Measurements from ENCODE around the gene LRRC61. TPM values are rescaled to one million over a fixed set of nuclear protein-coding genes. Genes with fewer than 3 reads are reported as not detected.

LRRC61 gene
- polyA plus RNA-seq, 1 donor (not counting 4 experiments of a cell fraction or from before 2014, with no cell fraction given): 1.0 TPM

- H3K27ac ChIP-seq (ENCODE audit: control insufficient read depth, insufficient read depth, low read length): no peak overlapping the region
Measured at GRCh38 chr7:150355666-150356059, 32.5 kb downstream of the LRRC61 start.

GRCh38 chr7:150356265-150356897 lies 33.2 kb downstream of the LRRC61 start:
- no peak overlapping the region for H2AFZ ChIP-seq (ENCODE audit: control insufficient read depth, low read length)

More at GRCh38 chr7:150355666-150356059, 32.5 kb downstream of the LRRC61 start:
- H3K27me3 ChIP-seq (ENCODE audit: control insufficient read depth, extremely low read depth, insufficient read depth, low read length): no peaks in the 10 kb centered on the region
- dilution Hi-C loops (cut with MboI; ENCODE audit: extremely low pct_ligation_motif_present, low sequenced_read_pairs): no loop called here
- no peaks in the 10 kb centered on the region for H3K36me3 ChIP-seq (ENCODE audit: control insufficient read depth in 2 of 2, extremely low read depth in 1 of 2, insufficient read depth in 2 of 2, low read length in 2 of 2)
- no peaks in the 10 kb centered on the region for H4K20me1 ChIP-seq (ENCODE audit: control insufficient read depth, extremely low read depth, insufficient read depth, low read length)
- H3K79me2 ChIP-seq (ENCODE audit: control insufficient read depth, insufficient read depth, low read length): no peaks in the 10 kb centered on the region
- DNase-seq (ENCODE audit: low read depth, low spot score) (no peak), FAIRE-seq (no peak)
- no peaks in the 10 kb centered on the region for H3K9me1 ChIP-seq (ENCODE audit: control insufficient read depth, extremely low read depth, insufficient read depth, low read length)
- no peak overlapping the region for H2AFZ ChIP-seq (ENCODE audit: control insufficient read depth, low read length)
- no peaks in the 10 kb centered on the region for H3K9me3 ChIP-seq (ENCODE audit: control insufficient read depth, low read depth, low read length)
- no peak overlapping the region for H3K4me2 ChIP-seq (ENCODE audit: control insufficient read depth, extremely low read depth, insufficient read depth, low read depth, low read length)
- no peaks in the 10 kb centered on the region for H3K4me1 ChIP-seq (ENCODE audit: control insufficient read depth, extremely low read depth, insufficient read depth, low read length)
- no peak for TF ChIP-seq EZH2 (IDR thresholded peaks at IDR 0.05; ENCODE audit: low read length)
- no peak for TF ChIP-seq CTCF (optimal IDR thresholded peaks at IDR 0.05 in 1 of 3, IDR thresholded peaks at IDR 0.05 in 1 of 3, conservative IDR thresholded peaks at IDR 0.05 in 1 of 3; ENCODE audit: extremely low read depth in 1 of 3, insufficient read depth in 2 of 3, low read length in 3 of 3)
- no peak overlapping the region for H3K4me3 ChIP-seq (ENCODE audit: control insufficient read depth in 2 of 3, extremely low read depth in 1 of 3, insufficient read depth in 2 of 3, low read depth in 1 of 3, low read length in 3 of 3)
- no peak overlapping the region for H3K9ac ChIP-seq (ENCODE audit: control insufficient read depth, extremely low read depth, insufficient read depth, low read length)

More at GRCh38 chr7:150356265-150356897, 33.2 kb downstream of the LRRC61 start:
- Histone ChIP-seq H3K79me2 (ENCODE audit: control insufficient read depth, insufficient read depth, low read length) (no peaks in the 10 kb centered on the region), H3K4me3 (ENCODE audit: control insufficient read depth in 2 of 3, extremely low read depth in 1 of 3, insufficient read depth in 2 of 3, low read depth in 1 of 3, low read length in 3 of 3) (no peak overlapping the region), H3K4me2 (ENCODE audit: control insufficient read depth, extremely low read depth, insufficient read depth, low read depth, low read length) (no peak overlapping the region), H3K27me3 (ENCODE audit: control insufficient read depth, extremely low read depth, insufficient read depth, low read length) (no peaks in the 10 kb centered on the region), H3K9me1 (ENCODE audit: control insufficient read depth, extremely low read depth, insufficient read depth, low read length) (no peaks in the 10 kb centered on the region), H3K9ac (ENCODE audit: control insufficient read depth, extremely low read depth, insufficient read depth, low read length) (no peak overlapping the region), H3K4me1 (ENCODE audit: control insufficient read depth, extremely low read depth, insufficient read depth, low read length) (no peaks in the 10 kb centered on the region), H3K36me3 (ENCODE audit: control insufficient read depth in 2 of 2, extremely low read depth in 1 of 2, insufficient read depth in 2 of 2, low read length in 2 of 2) (no peaks in the 10 kb centered on the region), H4K20me1 (ENCODE audit: control insufficient read depth, extremely low read depth, insufficient read depth, low read length) (no peaks in the 10 kb centered on the region), H3K27ac (ENCODE audit: control insufficient read depth, insufficient read depth, low read length) (no peak overlapping the region), H3K9me3 (ENCODE audit: control insufficient read depth, low read depth, low read length) (no peaks in the 10 kb centered on the region)
- TF ChIP-seq EZH2 (IDR thresholded peaks at IDR 0.05; ENCODE audit: low read length) (no peak), CTCF (optimal IDR thresholded peaks at IDR 0.05 in 1 of 3, IDR thresholded peaks at IDR 0.05 in 1 of 3, conservative IDR thresholded peaks at IDR 0.05 in 1 of 3; ENCODE audit: extremely low read depth in 1 of 3, insufficient read depth in 2 of 3, low read length in 3 of 3) (peak; percentile 16 to 70 (median 53))
- no peak for DNase-seq (ENCODE audit: low read depth, low spot score)
- no peak for FAIRE-seq
- dilution Hi-C loops (cut with MboI; ENCODE audit: extremely low pct_ligation_motif_present, low sequenced_read_pairs): no loop called here
